ENCODE data around the gene SUPT20HL1. TPM values are rescaled to one million over a fixed set of nuclear protein-coding genes. Genes with fewer than 3 reads are reported as not detected.

Gene SUPT20HL1
- total and polyA plus RNA-seq, 2 of the 4 experiments (the other 2 are of a cell fraction), result not detected

DNA sequence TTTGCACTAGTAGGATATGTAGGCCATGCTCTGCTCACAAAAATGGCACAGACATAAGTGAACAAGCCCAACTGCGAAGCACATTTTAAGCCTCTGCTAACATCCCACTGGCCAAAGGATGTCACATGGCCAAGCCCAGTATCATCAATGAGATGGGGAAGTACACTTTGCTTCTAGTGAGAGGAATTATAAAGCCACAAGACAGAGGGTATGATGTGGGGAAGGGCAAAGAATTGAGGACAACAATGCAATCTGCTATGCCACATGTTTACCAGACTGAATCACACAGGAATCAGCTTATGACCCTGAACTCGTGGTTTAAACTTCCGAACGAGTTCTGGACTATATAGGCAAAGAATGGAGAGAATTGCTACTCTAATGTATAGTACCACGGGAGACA lies 39.1 kb downstream of the SUPT20HL1 start:
- Histone ChIP-seq H3K4ac (ENCODE audit: low read depth, low read length) (no peak overlapping the region), H3K9me1 (ENCODE audit: insufficient read depth, low read length) (no peaks in the 10 kb centered on the region), H3K56ac (ENCODE audit: extremely low read depth, insufficient read depth, low read length) (no peak overlapping the region), H3K27me3 (ENCODE audit: control insufficient read depth, insufficient read depth, low read length) (peaks cover 16% of the 10 kb centered on the region), H4K91ac (ENCODE audit: insufficient read depth, low read depth, low read length) (no peak overlapping the region), H2BK120ac (ENCODE audit: low read depth, low read length) (no peak overlapping the region), H4K8ac (ENCODE audit: low read depth in 2 of 2, low read length in 2 of 2) (no peak overlapping the region), H2BK15ac (ENCODE audit: low read depth, low read length) (no peak overlapping the region), H3K4me2 (ENCODE audit: low read depth, low read length) (no peak overlapping the region), H3K9me3 (ENCODE audit: control insufficient read depth, insufficient read depth, low read length) (no peaks in the 10 kb centered on the region), H3K27ac (ENCODE audit: insufficient read depth, low read length) (no peak overlapping the region), H3K36me3 (ENCODE audit: control insufficient read depth, insufficient read depth, low read length) (no peaks in the 10 kb centered on the region), H4K20me1 (ENCODE audit: insufficient read depth, low read length) (no peaks in the 10 kb centered on the region), H3K23ac (ENCODE audit: low read depth, low read length) (no peak overlapping the region), H2AK5ac (ENCODE audit: low read depth, low read length) (no peak overlapping the region), H3K9ac (ENCODE audit: low read depth, low read length) (no peak overlapping the region), H4K5ac (ENCODE audit: low read depth, low read length) (no peak overlapping the region), H3K79me1 (ENCODE audit: low read depth in 1 of 2, low read length in 2 of 2) (no peaks in the 10 kb centered on the region), H2AFZ (replicated peaks; ENCODE audit: low read length, poor library complexity) (no peak overlapping the region), H3K18ac (ENCODE audit: low read depth, low read length) (no peak overlapping the region), H3K4me1 (ENCODE audit: control insufficient read depth, insufficient read depth, low read length) (no peaks in the 10 kb centered on the region), H3K4me3 (ENCODE audit: insufficient read depth, low read depth, low read length) (no peak overlapping the region), H3K14ac (replicated peaks; ENCODE audit: low read depth, low read length) (no peak overlapping the region), H2BK5ac (ENCODE audit: low read depth, low read length, poor library complexity, severe bottlenecking) (no peak overlapping the region), H2AK9ac (replicated peaks; ENCODE audit: low read depth, low read length, poor library complexity) (no peak overlapping the region), H2BK20ac (ENCODE audit: low read depth, low read length) (no peak overlapping the region)
- no peak for ATAC-seq (ENCODE audit: low read depth)
- in situ Hi-C loops (cut with MboI; ENCODE audit: low sequenced_read_pairs) (loop anchor here (25.0 kb wide), 1 partner anchor 738 kb away; no protein-coding TSS in a partner anchor), intact Hi-C loops (cut with micrococcal nuclease) (loop anchor here (5.0 kb wide), 1 partner anchor 293 kb away; the partner anchor contains the start of gene POLA1), dilution Hi-C loops (cut with HindIII; ENCODE audit: low sequenced_read_pairs, unreplicated experiment) (no loop called here)
- CTCF ChIA-PET, result interaction anchor here (0.5 to 0.6 kb wide), 2 partner anchors 55 to 318 kb away, joined by 3 to 7 read pairs; no protein-coding TSS in a partner anchor
- no peak for DNase-seq
- TF ChIP-seq RFX5 (IDR thresholded peaks at IDR 0.05; ENCODE audit: low read depth, low read length) (no peak), NFE2L2 (IDR thresholded peaks at IDR 0.05; ENCODE audit: low read depth, low read length) (no peak), MAFK (IDR thresholded peaks at IDR 0.05; ENCODE audit: low read depth, low read length) (no peak), MAZ (IDR thresholded peaks at IDR 0.05; ENCODE audit: borderline replicate concordance, low read depth, low read length) (no peak), FOS (IDR thresholded peaks at IDR 0.05; ENCODE audit: low read depth, low read length) (no peak), RAD21 (IDR thresholded peaks at IDR 0.05; ENCODE audit: low read length) (no peak)
- TF ChIP-seq, protein P1, sequence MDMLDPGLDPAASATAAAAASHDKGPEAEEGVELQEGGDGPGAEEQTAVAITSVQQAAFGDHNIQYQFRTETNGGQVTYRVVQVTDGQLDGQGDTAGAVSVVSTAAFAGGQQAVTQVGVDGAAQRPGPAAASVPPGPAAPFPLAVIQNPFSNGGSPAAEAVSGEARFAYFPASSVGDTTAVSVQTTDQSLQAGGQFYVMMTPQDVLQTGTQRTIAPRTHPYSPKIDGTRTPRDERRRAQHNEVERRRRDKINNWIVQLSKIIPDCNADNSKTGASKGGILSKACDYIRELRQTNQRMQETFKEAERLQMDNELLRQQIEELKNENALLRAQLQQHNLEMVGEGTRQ (IDR thresholded peaks at IDR 0.05; ENCODE audit: low read depth, low read length), result no peak
- POLR2A ChIA-PET (ENCODE audit: unreplicated experiment), result no interaction called here
- BruUV-seq (replicated peaks), result no TSS peak
- no CpG with 5 or more reads among the region's 5 CpGs for WGBS, 2 experiments (ENCODE audit: extremely low coverage in 2 of 2, insufficient read length in 1 of 2)

Measured in IMR-90 (cell line).